ENCODE measurements around the gene ASPHD1. TPM values are rescaled to one million over a fixed set of nuclear protein-coding genes. Genes with fewer than 3 reads are reported as not detected.

ASPHD1 gene
- polyA plus RNA-seq, 3 donors = not detected

GRCh38 chr16:29898135-29898803, 2.0 kb upstream of the ASPHD1 start:
- H3K4me1 ChIP-seq (ENCODE audit: control insufficient read depth in 1 of 2, insufficient read depth in 2 of 2, low read length in 2 of 2) = peaks cover 8 to 16% of the 10 kb centered on the region in 2 donors
- H4K20me1 ChIP-seq (ENCODE audit: insufficient read depth, low read length) = peaks cover 3% of the 10 kb centered on the region
- Mint-ChIP-seq H3K27ac (no peak overlapping the region), H3K4me3 (peak overlapping the region in 1 of 2 donors; percentile 66), H3K9me3 (peaks cover 0 to 7% (median 2%) of the 10 kb centered on the region in 7 donors), H3K4me1 (peaks cover 8% of the 10 kb centered on the region), H3K27me3 (ENCODE audit: low read depth in 3 of 3) (peaks cover 28 to 50% (median 36%) of the 10 kb centered on the region in 3 donors), H3K36me3 (no peaks in the 10 kb centered on the region)
- no peak for DNase-seq
- no peaks in the 10 kb centered on the region for H3K79me2 ChIP-seq (ENCODE audit: insufficient read depth, low read length)
- intact Hi-C loops (cut with micrococcal nuclease) = no loop called here
- WGBS (ENCODE audit: insufficient coverage) = 15% methylated on average over 8 of the region's 9 CpGs
- H3K27me3 ChIP-seq (ENCODE audit: control insufficient read depth in 2 of 2, insufficient read depth in 2 of 2, low read length in 2 of 2) = peaks cover 12 to 38% of the 10 kb centered on the region in 2 donors
- TF ChIP-seq CTCF (IDR thresholded peaks at IDR 0.05) = no peak
- H3K36me3 ChIP-seq (replicated peaks in 1 of 2; ENCODE audit: control insufficient read depth in 1 of 2, insufficient read depth in 2 of 2, low read length in 2 of 2) = no peaks in the 10 kb centered on the region
- no peak overlapping the region for H3K9ac ChIP-seq (ENCODE audit: insufficient read depth, low read length, poor library complexity, severe bottlenecking)
- H3K9me3 ChIP-seq (replicated peaks in 1 of 2; ENCODE audit: control insufficient read depth in 1 of 2, insufficient read depth in 1 of 2, low read length in 2 of 2) = peaks cover 0 to 4% of the 10 kb centered on the region in 2 donors
- no peak overlapping the region for H2AFZ ChIP-seq (ENCODE audit: insufficient read depth, low read depth, low read length, poor library complexity, severe bottlenecking)
- no peak overlapping the region for H3K4me2 ChIP-seq (replicated peaks; ENCODE audit: extremely low read depth, low read length, poor library complexity, severe bottlenecking)
- no peak overlapping the region for H3K27ac ChIP-seq (ENCODE audit: low read depth in 1 of 2, low read length in 2 of 2)
- H3K4me3 ChIP-seq (replicated peaks in 1 of 3; ENCODE audit: low read depth in 2 of 3, low read length in 3 of 3) = no peak overlapping the region

GRCh38 chr16:29898804-29899515, 1.3 kb upstream of the ASPHD1 start:
- Histone ChIP-seq H2AFZ (ENCODE audit: insufficient read depth, low read depth, low read length, poor library complexity, severe bottlenecking) (no peak overlapping the region), H4K20me1 (ENCODE audit: insufficient read depth, low read length) (peaks cover 3% of the 10 kb centered on the region), H3K4me3 (replicated peaks in 1 of 3; ENCODE audit: low read depth in 2 of 3, low read length in 3 of 3) (no peak overlapping the region), H3K9me3 (replicated peaks in 1 of 2; ENCODE audit: control insufficient read depth in 1 of 2, insufficient read depth in 1 of 2, low read length in 2 of 2) (peaks cover 0 to 4% of the 10 kb centered on the region in 2 donors), H3K4me2 (replicated peaks; ENCODE audit: extremely low read depth, low read length, poor library complexity, severe bottlenecking) (peak overlapping the region; percentile 98), H3K4me1 (ENCODE audit: control insufficient read depth in 1 of 2, insufficient read depth in 2 of 2, low read length in 2 of 2) (peaks cover 8 to 16% of the 10 kb centered on the region in 2 donors), H3K27me3 (ENCODE audit: control insufficient read depth in 2 of 2, insufficient read depth in 2 of 2, low read length in 2 of 2) (peaks cover 12 to 38% of the 10 kb centered on the region in 2 donors), H3K36me3 (replicated peaks in 1 of 2; ENCODE audit: control insufficient read depth in 1 of 2, insufficient read depth in 2 of 2, low read length in 2 of 2) (no peaks in the 10 kb centered on the region), H3K79me2 (ENCODE audit: insufficient read depth, low read length) (no peaks in the 10 kb centered on the region), H3K27ac (ENCODE audit: low read depth in 1 of 2, low read length in 2 of 2) (no peak overlapping the region), H3K9ac (ENCODE audit: insufficient read depth, low read length, poor library complexity, severe bottlenecking) (no peak overlapping the region)
- Mint-ChIP-seq H3K27ac (no peak overlapping the region), H3K27me3 (ENCODE audit: low read depth in 3 of 3) (peaks cover 28 to 51% (median 36%) of the 10 kb centered on the region in 3 donors), H3K36me3 (no peaks in the 10 kb centered on the region), H3K4me1 (peaks cover 12% of the 10 kb centered on the region), H3K4me3 (peak overlapping the region in 1 of 2 donors; percentile 66), H3K9me3 (peaks cover 0 to 7% (median 2%) of the 10 kb centered on the region in 7 donors)
- TF ChIP-seq CTCF (IDR thresholded peaks at IDR 0.05) = no peak
- no peak for DNase-seq
- intact Hi-C loops (cut with micrococcal nuclease) = no loop called here
- under 1% methylated on average over 12 of the region's 25 CpGs for WGBS (ENCODE audit: insufficient coverage)

All from CD14-positive monocyte (primary cell).